HG03280 (cell line): ENCODE measurements around the gene BCAT1.
"Not testable (repeated sequence)": the region's sequence is repeated elsewhere in the genome, so short reads cannot be mapped to it uniquely, and the experiment has no call there.

Source experiments
- ATAC-seq: cut with Tn5 transposase; IDR thresholded peaks from one replicate; pipeline ENCODE4 v1.9.1; 2021; ENCODE audit warnings: mild to moderate bottlenecking, moderate library complexity; ENCODE audit not compliant: unreplicated experiment

The BCAT1 gene

GRCh38 chr12:24820872-24821271 lies 128.0 kb downstream of the BCAT1 start:
- ATAC-seq, result no peak

DNA sequence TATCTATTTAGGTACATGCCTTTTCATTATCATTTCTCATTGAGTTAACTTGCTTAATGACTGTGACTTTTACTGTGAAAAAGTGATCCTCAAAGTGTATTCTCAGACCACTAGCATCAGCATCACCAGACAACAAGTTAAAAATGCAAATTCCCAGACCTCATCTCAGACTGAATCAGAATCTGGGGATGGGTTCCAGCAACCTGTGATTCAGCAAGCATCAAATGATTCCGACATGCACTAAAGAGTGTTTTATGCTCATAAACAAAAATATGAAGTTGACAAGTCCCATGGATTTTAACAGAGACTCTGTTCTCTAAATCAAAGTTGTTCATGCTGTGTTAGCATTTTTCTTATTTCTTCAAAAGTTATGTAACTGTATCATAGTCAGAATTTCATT lies 130.6 kb downstream of the BCAT1 start:
- ATAC-seq, result no peak

GRCh38 chr12:24815114-24815423 lies 133.8 kb downstream of the BCAT1 start:
- ATAC-seq, result peak; percentile 32

DNA sequence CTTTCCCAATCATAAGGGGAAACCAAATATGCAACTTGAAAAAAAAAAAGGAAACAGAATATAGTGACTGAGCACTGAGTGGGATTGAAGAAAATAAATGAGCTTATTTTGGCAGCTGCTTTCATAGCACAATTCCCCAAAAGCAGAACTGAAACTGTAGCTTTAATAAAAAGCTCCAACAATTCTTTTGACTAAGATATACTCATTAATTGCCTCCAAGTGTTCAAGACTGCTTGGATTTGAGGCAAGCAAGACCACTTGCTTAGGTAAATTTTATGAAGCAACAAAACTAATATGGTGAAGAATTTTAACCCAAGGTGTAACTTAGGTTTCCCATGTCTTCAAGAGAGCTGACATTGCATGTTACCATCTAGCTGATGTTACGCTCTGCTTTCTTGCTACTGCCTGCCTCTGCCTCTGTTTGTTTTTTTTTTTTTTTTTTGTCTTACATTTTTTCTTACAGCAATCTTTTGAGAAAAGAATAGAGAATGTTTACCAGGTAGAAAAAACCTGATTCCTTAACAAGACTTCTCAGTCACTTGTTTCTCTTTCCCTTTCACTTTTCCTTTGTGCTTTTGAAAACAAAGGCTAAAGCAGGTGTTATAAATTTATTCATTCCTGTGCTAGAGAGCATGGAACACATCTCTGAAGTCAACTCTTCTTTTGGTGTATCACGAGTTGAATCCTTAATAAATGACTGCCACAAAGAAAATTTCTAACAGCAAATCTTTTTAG lies 134.4 kb downstream of the BCAT1 start:
- peak; percentile 82 for ATAC-seq

DNA sequence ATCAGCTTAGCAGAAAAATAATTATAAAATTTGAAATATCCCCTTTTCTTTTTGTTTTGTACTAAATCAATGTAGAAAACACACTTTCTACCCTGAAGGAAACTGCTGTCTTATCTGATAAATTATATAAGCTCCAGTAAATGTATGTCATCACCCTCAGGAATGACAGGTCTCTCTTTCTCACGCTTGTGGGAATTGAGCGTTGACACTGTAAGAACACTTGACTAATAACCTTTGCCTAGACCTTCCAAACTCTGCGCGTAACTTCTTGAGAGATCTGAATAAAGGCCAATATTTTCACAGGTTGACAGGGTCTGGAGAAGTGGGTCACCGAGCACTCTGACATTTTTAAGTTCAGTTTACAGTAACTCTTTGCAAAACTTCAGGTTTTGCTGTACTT lies 138.5 kb downstream of the BCAT1 start:
- no peak for ATAC-seq

- not testable (repeated sequence) for ATAC-seq
Observed at GRCh38 chr12:24809306-24809705, 139.6 kb downstream of the BCAT1 start.

- no peak for ATAC-seq
Observed at GRCh38 chr12:24808651-24809050, 140.2 kb downstream of the BCAT1 start.

DNA sequence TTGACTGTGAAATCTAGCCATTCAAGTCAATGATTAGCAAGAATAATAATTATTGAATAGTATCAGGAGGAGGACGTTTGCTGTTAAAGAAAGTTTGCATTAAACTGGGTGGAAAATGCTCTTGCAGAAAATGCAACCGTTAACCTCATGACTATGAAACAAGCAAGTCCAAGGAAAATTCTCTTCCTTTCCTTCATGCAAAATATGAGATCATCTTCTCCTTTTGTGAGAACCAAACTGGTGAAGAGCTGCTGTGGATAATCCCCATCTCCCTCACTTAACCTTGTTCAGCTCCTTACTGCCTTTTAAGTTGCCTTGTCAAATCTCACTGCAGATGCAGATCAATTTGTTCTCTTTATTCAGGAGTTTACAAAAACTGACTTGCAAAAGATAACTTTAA lies 142.5 kb downstream of the BCAT1 start:
- no peak for ATAC-seq

DNA sequence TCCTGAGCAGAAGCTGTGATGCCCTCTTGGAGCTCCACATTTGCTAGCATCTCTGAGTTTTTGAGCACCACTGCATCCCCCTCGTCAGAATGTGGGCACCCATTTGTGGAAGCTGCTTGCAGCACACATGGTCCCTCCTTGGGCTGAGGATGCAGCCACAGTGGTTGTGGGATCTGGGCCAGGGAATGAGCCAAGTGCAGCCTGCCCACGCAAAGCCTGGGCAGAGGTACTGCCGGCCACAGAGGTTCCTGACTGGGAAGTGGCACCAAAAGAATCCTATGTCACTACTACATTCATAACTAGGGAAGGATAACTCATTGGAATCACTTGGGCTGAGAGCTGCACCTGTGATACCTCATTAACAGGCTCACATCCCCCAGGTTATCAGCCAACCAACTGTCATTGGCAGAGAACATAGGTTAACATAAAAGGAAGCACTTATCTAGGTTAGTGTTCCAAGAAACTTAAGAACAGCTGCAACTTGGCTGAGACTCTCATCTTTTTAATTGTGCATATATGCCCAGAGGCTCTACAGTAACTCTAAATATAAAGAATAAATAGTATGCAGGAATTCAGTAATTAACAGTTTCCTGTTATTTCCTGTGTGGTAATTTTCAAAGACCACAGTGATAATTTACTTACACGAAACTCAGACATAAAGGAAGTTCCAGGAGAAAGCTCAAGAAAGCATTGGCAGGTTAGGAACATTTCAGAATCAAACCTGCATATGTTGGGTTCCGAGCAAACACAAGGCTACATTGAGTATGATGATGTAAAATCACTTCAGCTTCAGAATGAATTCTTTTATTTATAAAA lies 145.3 kb downstream of the BCAT1 start:
- no peak for ATAC-seq

DNA sequence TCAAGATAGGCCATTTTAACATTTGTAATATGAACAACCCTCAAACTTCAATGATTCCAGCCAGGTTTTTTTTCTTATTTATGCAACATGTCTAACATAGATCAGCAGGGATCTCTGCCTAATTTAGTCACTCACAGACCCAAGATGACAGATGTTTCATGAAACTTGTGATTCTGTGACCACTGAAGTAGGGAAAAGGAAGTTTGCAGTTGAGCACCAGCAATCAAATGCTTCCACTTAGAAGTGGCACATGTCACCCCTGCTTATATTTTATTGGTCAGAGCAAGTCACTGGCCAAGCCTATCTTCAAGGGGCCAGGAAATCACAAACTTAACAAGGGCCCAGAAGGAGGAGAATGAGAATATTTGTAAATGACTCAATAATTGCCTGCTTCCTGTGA lies 150.6 kb downstream of the BCAT1 start:
- peak; percentile 82 for ATAC-seq

DNA sequence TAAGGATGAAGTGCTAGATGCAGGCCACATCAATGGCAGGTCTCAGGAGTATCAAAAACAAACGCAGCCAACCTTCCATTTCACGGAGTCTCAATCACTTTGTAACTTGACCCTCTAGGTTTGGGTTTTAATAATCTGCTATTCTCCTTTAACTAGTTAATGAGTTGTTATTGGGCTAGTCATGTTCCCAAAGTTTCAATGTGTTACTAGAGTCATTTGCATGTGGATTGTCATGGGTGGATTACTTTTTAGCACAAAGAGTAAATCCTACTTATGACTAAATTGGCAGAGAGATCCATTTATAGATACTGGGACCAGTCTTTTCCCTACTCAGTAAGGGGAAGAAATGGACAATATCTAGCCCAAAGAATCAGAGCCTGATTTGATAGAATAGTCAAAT lies 151.0 kb downstream of the BCAT1 start:
- no peak for ATAC-seq

- no peak for ATAC-seq
Observed at GRCh38 chr12:24796876-24797275, 152.0 kb downstream of the BCAT1 start.

- ATAC-seq, result peak; percentile 39
Observed at GRCh38 chr12:24795699-24796347, 153.1 kb downstream of the BCAT1 start.

DNA sequence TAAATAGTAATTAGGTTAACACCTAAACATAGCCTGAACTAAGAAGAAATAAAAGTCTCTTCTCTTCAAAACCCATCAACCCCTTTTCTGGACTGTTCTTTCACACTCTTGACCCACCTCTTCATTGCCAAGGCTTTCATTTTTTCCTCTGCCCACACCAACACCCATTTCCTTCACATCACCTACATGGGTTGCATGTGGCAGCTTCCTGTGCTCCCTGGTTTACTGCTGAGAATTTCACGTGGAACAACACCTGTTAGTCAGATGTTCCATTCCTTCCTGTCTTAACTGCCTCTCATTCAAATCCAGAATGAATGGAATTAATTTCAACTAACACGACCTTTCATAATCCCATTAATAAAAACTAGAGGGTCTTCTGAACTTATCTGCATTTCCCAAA lies 157.3 kb downstream of the BCAT1 start:
- no peak for ATAC-seq

DNA sequence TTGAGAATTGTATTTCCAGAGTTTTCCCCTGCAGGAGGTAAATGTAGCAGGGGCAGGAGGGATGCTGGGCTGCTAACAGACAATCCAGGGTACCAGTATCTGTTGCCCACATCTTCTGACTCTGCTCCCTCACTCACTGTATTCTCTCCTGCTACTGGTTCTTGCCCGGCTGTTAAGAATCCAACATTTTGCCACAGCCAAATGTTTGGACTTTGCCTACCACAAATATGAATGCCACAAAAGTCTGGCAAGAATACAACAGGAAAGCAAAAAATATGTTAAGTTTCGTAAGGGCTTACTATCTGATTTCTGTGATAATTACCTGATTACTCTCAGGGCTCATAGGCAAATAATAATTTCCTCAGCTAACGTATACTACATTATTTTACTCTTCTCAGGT lies 160.0 kb downstream of the BCAT1 start:
- ATAC-seq, result no peak

- ATAC-seq, result no peak
Observed at GRCh38 chr12:24780697-24781368, 168.1 kb downstream of the BCAT1 start.

DNA sequence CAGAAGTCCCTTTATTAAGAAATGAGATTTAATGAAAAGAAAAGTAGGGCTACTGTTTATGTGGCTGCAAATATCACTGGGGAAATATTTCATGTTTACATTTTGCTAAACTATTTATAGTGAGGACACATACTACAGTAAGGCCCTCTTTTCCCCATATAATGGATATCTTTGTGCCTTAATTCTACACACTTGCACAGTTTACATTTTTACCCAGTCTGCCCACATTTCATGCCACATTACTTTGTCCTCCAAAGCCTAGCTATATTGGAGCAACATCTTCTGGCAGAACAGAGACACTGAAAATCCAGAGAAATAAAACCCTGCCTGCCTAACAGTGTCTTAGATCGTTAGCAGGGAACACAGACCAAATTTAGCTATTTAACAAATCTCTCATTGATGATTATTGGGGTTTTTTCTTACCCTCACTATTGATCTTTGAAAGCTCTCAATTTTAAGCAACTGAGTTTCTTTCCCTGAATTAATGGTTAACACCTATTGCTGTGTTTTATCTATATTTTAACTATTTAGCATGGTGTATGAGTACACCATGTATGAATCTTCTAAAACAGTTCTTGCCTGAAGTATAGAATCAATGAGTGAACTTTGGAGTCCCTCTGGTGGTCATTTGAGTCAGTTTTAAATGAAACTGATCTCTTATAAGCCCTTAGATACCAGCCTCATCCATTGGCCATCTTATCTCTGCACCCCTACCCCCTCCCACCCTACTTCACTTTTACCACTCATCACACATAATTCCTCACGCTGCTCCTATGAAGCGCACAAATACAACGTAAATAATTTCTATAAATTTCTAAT lies 170.2 kb downstream of the BCAT1 start:
- peak; percentile 88 for ATAC-seq

- ATAC-seq, result no peak
Observed at GRCh38 chr12:24777359-24777758, 171.5 kb downstream of the BCAT1 start.

DNA sequence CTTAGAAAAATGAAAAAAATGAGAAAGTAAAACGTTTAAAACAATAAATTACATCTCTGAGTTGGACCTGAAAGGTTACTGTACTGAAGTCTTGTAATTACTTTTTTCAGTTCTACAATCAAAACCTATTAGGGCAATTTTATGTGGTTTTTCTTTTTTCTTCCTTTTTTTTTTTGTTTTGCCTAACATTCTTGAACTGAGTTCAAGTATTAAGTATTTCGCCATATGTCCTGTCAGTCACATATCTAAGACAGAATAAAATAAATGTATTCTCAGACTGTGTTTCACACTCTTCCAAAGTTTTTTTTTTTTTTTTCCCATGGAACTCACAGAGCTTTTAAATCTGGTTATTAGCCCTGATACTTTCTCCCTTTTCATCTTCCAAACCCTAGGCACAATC lies 172.0 kb downstream of the BCAT1 start:
- no peak for ATAC-seq

DNA sequence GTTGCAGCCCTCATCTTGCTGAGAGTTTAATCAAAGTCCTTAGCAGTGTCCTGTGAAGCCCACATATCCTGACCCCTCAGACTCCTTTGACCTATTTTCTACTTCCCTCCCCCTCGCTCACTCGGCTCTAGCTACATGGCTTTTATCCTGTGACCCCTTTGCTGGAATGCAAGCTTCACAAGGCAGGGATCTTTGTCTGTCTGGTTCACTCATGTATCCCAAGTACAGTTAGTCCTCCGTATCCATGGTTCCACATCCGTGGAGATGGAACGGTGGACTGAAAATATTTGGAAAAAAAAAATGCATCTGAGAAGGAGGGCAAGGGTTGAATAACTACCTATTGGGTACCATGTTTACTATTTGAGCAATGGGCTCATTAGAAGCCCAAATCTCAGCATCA lies 173.8 kb downstream of the BCAT1 start:
- ATAC-seq, result no peak

DNA sequence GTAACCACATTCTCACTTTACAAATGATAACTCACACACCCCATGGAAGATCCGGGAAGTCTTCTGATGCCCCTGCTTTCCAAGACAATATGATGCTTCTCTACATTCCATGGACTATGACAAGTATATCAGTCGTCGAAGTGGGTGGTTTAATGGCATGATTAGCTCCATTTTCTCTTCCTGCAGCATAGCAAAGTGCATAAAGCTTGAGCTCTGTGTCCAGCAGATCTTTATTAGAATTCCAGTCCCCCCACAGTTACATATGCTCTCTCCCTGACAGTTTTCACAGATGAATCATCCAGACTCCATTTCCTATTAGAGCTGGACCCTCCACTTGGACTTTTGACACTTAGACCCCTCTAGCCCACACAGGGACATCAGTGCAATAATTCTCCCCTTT lies 174.9 kb downstream of the BCAT1 start:
- no peak for ATAC-seq
